ENCODE data around the gene CD2.

DNA sequence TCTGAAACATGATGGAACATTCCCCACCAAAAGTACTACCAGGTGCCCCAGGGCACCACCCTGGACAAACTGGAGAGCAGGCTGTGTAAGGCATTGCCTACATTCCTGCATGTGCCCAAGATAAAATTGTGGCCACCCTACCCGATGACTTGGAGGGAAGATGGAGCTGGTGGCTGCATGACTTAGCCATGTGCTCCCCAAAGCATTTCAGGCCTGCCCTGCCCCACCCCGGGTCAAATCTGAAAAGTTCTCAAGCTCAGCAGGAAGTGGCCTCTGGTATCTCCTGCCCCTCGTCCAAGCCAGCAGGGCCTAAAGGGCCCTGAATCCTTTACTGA lies 8.5 kb downstream of the CD2 start:
- TF ChIP-seq SIN3A (IDR thresholded peaks at IDR 0.05; ENCODE audit: borderline replicate concordance, insufficient read depth, low read length), result no peak
- TF ChIP-seq, protein P1, sequence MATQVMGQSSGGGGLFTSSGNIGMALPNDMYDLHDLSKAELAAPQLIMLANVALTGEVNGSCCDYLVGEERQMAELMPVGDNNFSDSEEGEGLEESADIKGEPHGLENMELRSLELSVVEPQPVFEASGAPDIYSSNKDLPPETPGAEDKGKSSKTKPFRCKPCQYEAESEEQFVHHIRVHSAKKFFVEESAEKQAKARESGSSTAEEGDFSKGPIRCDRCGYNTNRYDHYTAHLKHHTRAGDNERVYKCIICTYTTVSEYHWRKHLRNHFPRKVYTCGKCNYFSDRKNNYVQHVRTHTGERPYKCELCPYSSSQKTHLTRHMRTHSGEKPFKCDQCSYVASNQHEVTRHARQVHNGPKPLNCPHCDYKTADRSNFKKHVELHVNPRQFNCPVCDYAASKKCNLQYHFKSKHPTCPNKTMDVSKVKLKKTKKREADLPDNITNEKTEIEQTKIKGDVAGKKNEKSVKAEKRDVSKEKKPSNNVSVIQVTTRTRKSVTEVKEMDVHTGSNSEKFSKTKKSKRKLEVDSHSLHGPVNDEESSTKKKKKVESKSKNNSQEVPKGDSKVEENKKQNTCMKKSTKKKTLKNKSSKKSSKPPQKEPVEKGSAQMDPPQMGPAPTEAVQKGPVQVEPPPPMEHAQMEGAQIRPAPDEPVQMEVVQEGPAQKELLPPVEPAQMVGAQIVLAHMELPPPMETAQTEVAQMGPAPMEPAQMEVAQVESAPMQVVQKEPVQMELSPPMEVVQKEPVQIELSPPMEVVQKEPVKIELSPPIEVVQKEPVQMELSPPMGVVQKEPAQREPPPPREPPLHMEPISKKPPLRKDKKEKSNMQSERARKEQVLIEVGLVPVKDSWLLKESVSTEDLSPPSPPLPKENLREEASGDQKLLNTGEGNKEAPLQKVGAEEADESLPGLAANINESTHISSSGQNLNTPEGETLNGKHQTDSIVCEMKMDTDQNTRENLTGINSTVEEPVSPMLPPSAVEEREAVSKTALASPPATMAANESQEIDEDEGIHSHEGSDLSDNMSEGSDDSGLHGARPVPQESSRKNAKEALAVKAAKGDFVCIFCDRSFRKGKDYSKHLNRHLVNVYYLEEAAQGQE (IDR thresholded peaks at IDR 0.05; ENCODE audit: insufficient read depth in 1 of 2, low read depth in 2 of 2, low read length in 2 of 2), result no peak
- no peak for TF ChIP-seq POLR2AphosphoS5 (IDR thresholded peaks at IDR 0.05; ENCODE audit: low read depth, low read length)
